SHP77 (cell line): Measurements from ENCODE around the gene SMCO2.

ENCODE experiments used
- DNase-seq, 2 experiments: peaks; one replicate each; lab custom pipeline; 2025; lab: John Stamatoyannopoulos, UW

The SMCO2 gene

DNA sequence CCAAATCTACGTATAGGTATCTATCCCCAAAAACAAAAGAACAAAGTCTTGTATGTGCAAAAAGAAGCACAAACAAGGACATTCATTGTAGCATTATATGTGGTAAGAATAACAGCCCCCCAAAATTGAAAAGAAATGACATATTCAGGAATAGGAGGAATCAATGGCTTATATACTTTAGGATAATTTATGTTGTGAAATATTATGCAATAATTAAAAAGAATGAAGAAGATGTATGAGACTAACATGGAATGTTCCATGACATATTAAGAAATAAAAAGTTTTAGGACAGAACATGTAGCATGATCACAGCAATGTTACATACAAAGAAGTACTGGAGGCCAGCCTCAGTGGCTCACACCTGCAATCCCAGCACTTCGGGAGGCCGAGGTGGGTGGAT, 9.1 kb downstream of the SMCO2 start:
- DNase-seq: no peak

DNA sequence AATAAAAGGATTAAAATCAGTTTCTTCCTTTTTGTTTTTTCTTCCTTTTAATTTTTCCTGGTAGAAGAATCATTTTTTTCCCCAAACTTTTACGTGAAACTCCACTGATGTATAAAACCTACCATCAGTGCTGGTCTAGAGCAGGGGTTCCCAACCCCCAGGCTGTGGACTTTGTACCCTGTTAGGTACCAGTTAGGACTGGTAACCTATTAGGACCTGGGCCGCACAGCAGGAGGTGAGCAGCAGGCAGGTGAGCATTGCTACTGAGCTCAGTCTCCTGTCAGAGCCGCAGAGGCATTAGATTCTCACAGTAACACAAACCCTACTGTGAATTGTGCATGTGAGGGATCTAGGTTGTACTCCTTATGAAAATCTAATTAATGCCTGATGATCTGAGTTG, 10.1 kb downstream of the SMCO2 start:
- DNase-seq: no peak

DNA sequence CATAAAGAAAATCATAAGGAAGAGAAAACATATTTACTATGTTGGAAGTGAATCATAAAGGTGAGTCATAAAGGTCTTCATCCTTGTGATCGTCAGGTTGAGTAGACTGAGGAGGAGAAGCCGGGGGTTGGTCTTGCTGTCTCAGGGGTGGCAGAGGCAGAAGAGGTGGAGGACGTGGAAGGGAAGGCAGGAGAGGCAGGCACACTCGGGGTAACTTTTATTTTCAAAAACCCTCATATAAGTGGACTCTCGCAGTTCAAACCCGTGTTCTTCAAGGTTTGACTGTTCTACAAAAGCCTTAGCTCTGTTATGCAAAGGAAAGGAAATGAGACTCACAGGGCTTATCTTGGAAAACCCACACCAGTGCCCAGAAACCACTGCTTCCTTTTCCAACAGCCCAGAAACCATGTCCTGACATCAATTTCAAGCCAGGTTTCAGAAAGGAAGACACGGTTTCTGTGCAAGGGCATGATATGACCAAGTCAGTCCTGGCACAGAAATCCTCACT, 14.0 kb downstream of the SMCO2 start:
- DNase-seq: no peak

GRCh38 chr12:27462151-27462694, 15.7 kb downstream of the SMCO2 start:
- no peak for DNase-seq

GRCh38 chr12:27462851-27463250, 16.3 kb downstream of the SMCO2 start:
- DNase-seq: peak in 1 of 2 experiments; percentile 13

DNA sequence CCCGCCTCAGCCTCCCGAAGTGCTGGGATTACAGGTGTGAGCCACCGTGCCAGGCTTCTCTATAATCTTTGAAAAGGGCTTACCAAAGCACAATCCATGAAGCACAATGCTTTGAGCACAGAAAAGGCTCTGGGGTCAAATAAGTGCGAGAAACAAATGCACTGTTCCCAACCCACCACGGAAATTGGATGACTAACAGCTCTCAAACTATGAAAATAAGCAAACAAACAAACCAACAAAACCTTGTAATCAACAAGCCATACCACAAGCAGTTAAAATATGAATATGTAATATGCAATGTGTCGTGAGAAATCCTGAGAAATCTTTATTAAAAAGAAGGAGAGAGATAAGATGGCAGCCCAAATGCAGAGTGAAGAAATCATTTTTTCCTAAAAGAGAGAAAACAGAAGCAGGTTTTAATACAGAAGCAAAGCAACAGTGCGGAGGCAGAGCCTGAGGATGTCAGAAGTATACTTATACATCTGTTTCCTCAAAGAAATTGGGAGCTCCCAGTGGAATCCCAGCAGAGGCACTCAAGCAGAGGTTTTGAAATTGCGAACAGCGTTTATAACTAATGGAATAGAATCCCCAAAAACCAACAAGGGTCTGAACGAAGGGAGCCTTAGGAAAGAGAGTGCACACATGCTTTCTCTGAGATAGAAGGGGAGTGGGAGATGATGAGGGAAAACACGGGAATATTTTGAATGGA, 17.1 kb downstream of the SMCO2 start:
- no peak for DNase-seq

GRCh38 chr12:27464220-27464554, 17.7 kb downstream of the SMCO2 start:
- DNase-seq: no peak

DNA sequence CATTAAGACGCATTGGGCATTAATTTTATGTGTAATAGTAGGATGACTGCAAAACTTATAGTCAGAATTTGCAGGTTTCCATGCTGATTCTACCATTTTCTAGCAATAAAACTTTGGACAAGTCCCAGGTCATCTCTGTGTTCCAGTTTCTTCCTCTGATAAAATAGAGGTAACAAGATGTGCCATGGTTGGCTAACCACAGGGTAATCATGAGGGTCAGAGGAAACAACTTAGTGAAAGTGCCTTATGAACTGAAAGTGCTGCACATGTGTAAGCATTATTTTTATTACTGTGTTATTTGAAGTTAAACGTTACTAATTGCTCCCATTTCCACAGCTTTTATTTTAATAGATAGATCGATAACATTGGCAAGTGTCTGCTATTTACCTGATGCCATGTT, 21.1 kb downstream of the SMCO2 start:
- DNase-seq: no peak

GRCh38 chr12:27468241-27468640, 21.7 kb downstream of the SMCO2 start:
- no peak for DNase-seq

GRCh38 chr12:27469176-27469736, 22.7 kb downstream of the SMCO2 start:
- no peak for DNase-seq

- DNase-seq: no peak
These were observed 26.1 kb downstream of the SMCO2 start for GRCh38 chr12:27472604-27473003.

- DNase-seq: no peak
These were observed 27.8 kb downstream of the SMCO2 start for GRCh38 chr12:27474344-27474743.

DNA sequence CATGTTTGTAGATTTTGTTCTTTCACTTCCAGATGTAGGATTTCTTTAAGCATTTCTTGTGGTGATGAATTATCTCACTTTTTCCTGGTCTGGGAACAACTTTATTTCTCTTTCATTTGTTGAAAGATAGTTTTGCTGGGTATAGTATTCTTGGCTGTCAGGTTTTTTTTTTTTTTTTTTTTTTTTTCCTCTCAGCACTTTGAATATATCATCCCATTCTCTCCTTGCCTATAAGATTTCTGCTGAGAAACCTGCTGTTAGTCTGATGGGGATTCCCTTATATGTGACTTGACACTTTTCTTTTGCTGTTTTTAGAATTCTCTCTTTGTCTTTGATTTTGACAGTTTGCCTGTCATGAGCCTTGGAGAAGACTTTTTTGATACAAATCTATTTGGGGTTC, 30.5 kb downstream of the SMCO2 start:
- no peak for DNase-seq

DNA sequence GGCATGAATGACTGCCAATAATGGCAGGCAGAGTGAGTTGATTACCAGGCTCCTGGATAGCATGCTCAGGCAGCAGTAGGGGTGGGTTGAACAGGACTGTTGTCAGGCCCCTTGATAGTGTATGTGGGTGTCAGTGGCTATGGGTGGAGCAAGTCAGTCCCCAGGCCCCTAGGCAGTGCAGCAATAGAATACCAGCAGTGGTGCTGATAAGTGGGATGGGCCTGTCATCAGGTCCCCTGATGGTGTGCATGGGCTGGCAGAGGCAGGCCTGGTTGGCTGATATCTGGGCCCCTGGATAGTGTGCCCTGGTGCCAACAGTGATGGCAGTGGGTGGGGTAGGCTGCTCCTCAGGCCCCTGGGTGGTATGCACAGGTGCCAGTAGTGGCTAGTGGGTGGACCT, 32.4 kb downstream of the SMCO2 start:
- DNase-seq: no peak

- DNase-seq: no peak
These were observed 33.5 kb downstream of the SMCO2 start for GRCh38 chr12:27480016-27480415.

GRCh38 chr12:27486961-27487360, 40.4 kb downstream of the SMCO2 start:
- no peak for DNase-seq

DNA sequence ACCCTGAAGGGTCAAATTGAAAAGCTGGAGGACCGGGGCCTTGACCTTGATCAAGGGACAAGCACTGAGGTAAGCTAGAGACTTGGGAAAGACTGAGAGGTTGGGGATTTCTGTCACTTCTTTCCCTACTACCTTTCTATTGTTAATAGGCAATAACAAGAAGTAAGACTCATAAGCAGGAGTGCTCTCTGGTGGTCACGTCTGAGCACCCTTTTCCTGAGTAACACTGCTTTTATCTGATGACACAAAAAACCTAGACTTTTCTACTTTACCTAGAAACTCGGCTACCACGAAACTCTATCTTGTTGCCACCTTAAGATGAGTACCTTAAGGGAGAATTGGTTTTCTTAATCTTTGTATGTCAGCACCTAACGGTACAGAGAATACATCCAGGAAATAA, 41.9 kb downstream of the SMCO2 start:
- no peak for DNase-seq

- no peak for DNase-seq
These were observed 44.7 kb downstream of the SMCO2 start for GRCh38 chr12:27491226-27491625.

DNA sequence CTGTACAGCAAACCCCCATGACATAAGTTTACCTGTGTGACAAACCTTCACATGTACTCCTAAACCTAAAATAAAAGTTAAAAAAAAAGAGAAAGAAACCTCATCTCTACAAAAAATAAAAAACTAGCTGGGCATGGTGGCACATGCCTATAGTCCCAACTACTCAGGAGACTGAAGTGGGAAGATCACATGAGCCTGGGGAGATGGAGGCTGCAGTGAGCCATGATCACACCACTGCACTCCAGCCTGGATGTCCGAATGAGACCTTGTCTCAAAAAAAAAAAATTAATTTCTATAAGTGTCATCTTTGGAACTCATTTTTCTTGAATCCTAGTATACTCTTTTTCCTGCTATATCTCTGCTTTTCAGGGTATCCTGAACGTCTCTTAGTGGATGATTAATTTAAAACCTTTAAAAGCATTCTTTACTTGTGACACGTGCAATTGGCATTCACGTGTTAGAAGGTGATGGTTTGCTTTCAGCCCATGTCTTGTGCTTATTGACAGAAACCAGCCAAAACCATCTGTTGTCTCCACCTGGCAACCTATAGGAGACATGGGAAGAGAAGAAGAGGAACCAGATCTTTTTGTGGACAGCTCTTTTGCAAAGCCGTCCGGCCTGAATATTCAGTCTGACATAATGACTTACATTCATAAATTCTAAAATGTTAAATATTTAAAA, 46.9 kb downstream of the SMCO2 start:
- no peak for DNase-seq

GRCh38 chr12:27497446-27497845, 50.9 kb downstream of the SMCO2 start:
- no peak for DNase-seq

- DNase-seq: no peak
These were observed 51.6 kb downstream of the SMCO2 start for GRCh38 chr12:27498149-27498548.

DNA sequence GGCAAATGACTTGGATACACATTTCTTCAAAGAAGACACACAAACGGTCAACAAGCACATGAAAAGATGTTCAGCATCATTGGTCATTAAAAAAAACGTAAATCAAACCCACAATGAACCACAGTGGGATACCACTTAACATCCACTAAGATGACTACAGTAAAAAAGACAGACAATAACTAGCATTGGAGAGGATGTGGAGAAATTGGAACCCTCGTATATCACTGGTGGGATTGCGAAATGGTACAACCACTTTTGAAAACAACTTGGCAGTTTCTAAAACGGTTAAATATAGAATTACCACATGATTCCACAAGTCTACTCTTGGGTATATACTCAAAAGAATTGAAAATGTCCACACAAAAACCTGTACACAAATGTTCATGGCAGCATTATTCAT, 52.2 kb downstream of the SMCO2 start:
- no peak for DNase-seq

DNA sequence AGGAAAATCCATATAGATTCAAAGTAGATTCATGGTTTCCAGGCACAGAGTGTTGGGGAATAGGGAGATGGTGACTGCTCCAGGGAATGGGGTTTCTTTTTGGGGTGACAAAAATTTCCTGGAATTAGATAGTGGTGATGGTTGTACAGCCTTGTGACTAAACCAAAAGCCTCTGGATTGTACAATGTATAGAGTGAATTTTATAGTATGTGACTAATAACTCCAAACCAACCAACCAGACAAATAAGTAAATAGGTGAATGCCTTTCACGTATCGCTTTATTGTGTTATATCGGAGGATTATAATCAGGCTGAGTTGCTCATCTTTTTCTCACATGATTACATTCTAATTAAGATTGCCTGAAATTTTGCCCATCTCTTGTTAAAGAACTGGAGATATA, 52.8 kb downstream of the SMCO2 start:
- DNase-seq: no peak
